ENCODE measurements around the gene BANK1.

GRCh38 chr4:101910786-101911373 is 120.3 kb downstream of the BANK1 start:
- no peak for TF ChIP-seq CTCF (IDR thresholded peaks at IDR 0.05)
- no peak for TF ChIP-seq POLR2A (IDR thresholded peaks at IDR 0.05)
